Right ventricle myocardium superior (tissue), 1 donor: ENCODE measurements around the gene RADIL. TPM values are rescaled to one million over a fixed set of nuclear protein-coding genes. Genes with fewer than 3 reads are reported as not detected.

Experiments
- ATAC-seq: fragments of 200-7000 bp; cut with Tn5 transposase; one replicate; pipeline ENCODE4 v1.9.1; 2020; ENCODE audit warnings: mild to moderate bottlenecking; ENCODE audit not compliant: poor library complexity
- DNase-seq: peaks from one replicate; pipeline ENCODE4 v3.0.0-alpha.2; 2020
- intact Hi-C: fragments of 100-400 bp; cut with DNase I; formaldehyde crosslinking; loops from one replicate; pipeline ENCODE4 v1.11.2; 2022
- total RNA-seq: library from RNA; stranded (reverse); fragmentation: NEBNext Ultra II Directional; extraction: Animal tissue kit (Norgen Biotek cat#: 25700); gene quantifications from one replicate; pipeline ENCODE4 v1.2.1, GENCODE V29; 2021
- donor health status: DM: no; HTN: yes; CAD: no; lungs with severe emphysema.

The RADIL gene
- total RNA-seq, 1 donor from 2014 or later = 4.0 TPM

DNA sequence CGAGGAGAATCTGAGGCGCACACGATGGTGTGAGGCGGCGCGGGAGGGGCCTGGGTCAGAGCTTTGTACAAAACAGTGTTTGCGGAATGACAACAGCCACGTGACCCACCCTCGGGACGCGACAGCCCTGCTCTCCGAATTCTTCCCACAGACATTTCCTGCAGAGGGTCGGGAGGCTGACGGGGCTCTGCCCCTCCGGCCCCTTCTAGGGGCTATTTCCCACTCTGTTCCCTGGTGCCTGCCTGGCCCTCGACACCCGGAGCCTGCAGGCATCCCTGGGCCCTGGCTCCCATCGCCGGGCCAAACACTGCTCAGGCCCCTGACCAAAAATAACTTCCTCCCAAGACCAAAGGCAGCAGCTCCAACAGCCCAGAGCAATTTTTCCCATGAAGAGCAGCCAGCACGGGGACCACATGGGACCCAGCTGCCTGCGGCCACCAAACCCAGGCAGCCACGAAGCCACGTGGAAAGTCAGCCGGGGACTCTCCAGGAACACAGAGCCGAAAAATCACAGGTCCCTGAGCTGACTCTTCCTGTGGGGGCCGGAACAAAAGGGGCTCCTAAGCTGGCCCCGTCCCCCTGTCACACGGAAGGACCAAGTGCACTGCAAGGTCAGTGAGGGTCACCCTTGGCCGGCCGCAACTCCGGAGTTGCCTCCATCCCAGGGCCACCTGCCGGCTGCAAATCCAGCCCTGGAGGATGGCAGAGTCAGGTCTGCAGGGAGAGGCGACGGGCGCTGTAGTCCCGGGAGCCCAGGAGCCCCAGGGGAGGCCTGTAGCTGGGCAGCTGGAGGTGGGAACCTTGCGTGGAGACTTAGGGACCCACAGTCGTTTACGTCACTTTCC is 63.7 kb downstream of the RADIL start:
- intact Hi-C loops = no loop called here
- DNase-seq (peak; percentile 65), ATAC-seq (peak; percentile 63)

GRCh38 chr7:4818000-4818794 is 65.3 kb downstream of the RADIL start:
- intact Hi-C loops = no loop called here
- no peak for ATAC-seq
- DNase-seq = no peak

GRCh38 chr7:4817178-4817901 is 66.2 kb downstream of the RADIL start:
- intact Hi-C loops = no loop called here
- DNase-seq (no peak), ATAC-seq (no peak)

DNA sequence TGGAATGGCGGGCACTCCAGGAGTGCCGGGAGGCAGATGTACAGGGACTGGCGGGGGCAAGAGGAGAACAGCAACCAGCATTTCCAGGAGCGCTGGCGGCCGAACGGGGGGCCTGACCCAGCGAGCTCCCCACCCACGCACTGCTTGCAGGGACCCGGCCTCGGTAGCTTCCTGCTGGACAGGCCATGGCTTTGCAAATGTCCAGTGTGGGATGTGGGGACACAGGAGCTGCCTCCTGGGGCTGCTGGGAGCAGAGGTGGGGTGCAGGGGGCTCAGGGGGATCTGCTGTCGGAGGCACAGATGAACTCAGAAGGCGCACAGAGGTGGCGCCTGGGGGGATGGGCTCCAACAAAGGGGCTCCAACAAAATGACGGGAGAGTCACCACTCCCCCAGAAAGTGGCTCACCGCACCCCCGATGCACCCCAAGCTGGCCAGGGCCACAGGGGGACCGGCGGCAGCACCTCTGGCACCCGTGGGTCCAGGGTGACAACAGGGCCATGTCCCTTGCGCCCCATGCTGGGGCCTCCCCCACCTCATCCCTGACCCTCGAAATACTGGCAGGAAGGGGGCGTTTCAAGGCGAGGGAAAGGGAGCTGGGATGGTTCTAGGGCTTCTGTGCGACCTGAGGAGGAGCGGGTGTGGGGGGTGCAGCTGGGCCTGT is 67.0 kb downstream of the RADIL start:
- no peak for DNase-seq
- no peak for ATAC-seq
- intact Hi-C loops = no loop called here

- ATAC-seq = no peak
- DNase-seq = no peak
These were observed 67.7 kb downstream of the RADIL start for GRCh38 chr7:4815609-4816418.

GRCh38 chr7:4815121-4815520 is 68.4 kb downstream of the RADIL start:
- ATAC-seq (no peak), DNase-seq (no peak)
- intact Hi-C loops = no loop called here

More at GRCh38 chr7:4815609-4816418, 67.7 kb downstream of the RADIL start:
- intact Hi-C loops = no loop called here

- DNase-seq = no peak
- intact Hi-C loops = no loop called here
- no peak for ATAC-seq
These were observed 69.1 kb downstream of the RADIL start for GRCh38 chr7:4814433-4814832.

GRCh38 chr7:4809666-4810065 is 73.8 kb downstream of the RADIL start:
- intact Hi-C loops = no loop called here
- ATAC-seq (no peak), DNase-seq (no peak)

GRCh38 chr7:4809091-4809591 is 74.4 kb downstream of the RADIL start:
- intact Hi-C loops = no loop called here
- ATAC-seq = peak; percentile 27

DNA sequence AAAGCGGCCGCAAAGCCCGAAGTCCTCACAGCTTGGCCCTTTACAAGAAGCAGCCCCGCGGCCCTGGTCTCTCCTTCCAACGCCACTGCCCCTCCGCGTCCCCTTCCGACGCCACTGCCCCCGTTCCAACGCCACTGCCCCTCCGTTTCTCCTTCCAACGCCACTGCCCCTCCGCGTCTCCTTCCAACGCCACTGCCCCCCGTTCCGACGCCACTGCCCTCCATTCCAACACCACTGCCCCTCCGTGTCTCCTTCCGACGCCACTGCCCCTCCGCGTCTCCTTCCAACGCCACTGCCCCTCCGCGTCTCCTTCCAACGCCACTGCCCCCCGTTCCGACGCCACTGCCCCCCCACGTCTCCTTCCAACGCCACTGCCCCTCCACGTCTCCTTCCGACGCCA is 75.0 kb downstream of the RADIL start:
- intact Hi-C loops = no loop called here
- DNase-seq = no peak
- no peak for ATAC-seq

More at GRCh38 chr7:4809091-4809591, 74.4 kb downstream of the RADIL start:
- DNase-seq = no peak

GRCh38 chr7:4808026-4808425 is 75.5 kb downstream of the RADIL start:
- ATAC-seq (no peak), DNase-seq (no peak)
- intact Hi-C loops = no loop called here

GRCh38 chr7:4807598-4808016 is 75.9 kb downstream of the RADIL start:
- intact Hi-C loops = no loop called here
- DNase-seq (no peak), ATAC-seq (peak; percentile 59)

DNA sequence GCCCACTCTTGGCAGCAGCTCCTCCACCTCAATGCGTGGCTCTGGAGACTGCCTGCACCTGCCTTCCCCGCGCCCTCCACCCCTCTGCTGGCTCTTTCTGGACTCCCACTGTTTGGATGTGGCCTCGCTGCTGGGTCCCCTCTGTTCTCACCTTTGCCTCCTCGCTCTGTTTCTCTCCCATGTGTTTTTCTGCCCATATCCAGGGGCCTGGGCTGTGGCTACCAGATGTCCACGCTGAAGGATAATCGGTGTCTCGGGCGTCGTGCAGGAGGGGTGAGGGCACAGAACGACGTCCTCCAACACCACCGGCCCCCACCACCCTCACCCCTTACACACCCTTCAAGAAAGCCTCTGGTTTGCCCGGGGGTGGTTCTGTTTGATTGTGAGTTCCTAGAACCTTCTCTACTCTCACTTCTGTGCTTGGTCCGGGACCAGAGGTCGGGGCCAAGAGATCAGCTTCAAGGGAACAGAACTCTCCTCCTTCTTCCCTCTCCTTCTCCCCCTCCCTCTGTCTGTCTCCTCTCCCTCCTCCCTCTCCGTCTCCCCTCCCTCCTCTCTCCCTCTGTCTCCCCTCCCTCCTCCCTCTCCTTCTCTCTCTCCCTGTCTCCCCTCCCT is 76.4 kb downstream of the RADIL start:
- intact Hi-C loops = no loop called here
- DNase-seq (no peak), ATAC-seq (peak; percentile 54)

DNA sequence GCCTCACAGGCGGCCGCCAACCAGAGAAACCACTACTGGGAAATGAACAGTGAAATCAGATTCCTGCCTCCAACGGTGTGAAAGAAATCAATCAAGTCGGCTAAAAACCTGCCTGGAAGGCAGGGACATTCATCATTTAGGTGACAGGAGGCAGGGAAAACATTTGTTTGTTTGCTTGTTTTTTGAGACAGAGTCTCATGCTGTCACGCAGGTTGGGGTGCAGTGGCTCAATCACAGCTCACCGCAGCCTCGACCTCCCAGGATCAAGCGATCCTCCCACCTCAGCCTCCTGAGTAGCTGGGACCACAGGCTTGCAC is 77.6 kb downstream of the RADIL start:
- intact Hi-C loops = no loop called here
- DNase-seq = no peak
- no peak for ATAC-seq

- no peak for ATAC-seq
- no peak for DNase-seq
- intact Hi-C loops = no loop called here
These were observed 78.2 kb downstream of the RADIL start for GRCh38 chr7:4805110-4805983.

DNA sequence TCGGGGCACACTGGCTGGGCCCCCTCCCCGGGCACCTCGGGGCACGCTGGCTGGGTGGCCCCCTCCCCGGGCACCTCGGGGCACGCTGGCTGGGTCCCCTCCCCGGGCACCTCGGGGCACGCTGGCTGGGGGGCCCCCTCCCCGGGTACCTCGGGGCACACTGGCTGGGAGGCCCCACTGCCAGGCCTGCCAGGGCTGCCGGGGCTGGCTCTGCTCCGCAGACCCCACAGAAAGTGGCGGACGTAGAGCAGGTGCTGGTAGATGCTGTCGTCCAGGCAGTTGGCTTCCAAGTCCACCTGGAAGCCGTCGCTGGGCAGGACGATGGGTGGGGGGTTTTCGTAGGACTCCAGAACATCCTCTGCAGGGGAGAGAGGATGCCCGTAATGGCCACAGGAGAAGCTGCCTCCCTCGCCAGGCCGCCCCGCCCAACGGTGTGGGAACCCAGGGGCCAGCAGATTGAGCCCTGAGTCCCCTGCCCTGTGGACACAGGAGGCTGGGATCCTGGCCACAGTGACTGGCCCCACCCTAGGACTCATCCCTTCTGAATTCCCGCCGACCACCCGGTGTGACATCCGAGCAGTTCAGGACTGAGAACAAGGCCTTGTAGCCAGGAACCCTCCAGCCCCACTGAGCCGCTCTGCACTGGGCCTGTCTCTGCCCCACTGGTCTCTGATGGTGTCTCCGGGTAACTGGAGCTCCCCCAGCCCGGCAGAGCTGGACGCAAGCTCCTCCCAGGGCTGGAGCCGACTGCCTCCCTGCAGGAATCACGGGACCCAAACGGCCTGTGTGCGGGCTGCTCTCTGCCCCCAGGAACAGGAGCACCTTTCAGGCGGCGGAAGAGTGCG is 79.9 kb downstream of the RADIL start:
- ATAC-seq = no peak
- DNase-seq = no peak
- intact Hi-C loops = no loop called here
